Measurements from ENCODE around the gene FSCB.

GRCh38 chr14:44490966-44491365 lies 16.1 kb downstream of the FSCB start:
- no peak for TF ChIP-seq REST (IDR thresholded peaks at IDR 0.05; ENCODE audit: insufficient read depth in 1 of 2, low read depth in 2 of 2, low read length in 1 of 2)
- no peak for TF ChIP-seq CTCF (IDR thresholded peaks at IDR 0.05)
- no peak for TF ChIP-seq POLR2AphosphoS5 (IDR thresholded peaks at IDR 0.05; ENCODE audit: low read depth, low read length)

Data from Panc1 (cell line).